ENCODE measurements around the gene LYRM4.

LYRM4 gene

GRCh38 chr6:5081955-5082354 lies 178.8 kb downstream of the LYRM4 start:
- in situ Hi-C loops (cut with HindIII; ENCODE audit: low pct_ligation_motif_present, low sequenced_read_pairs) = no loop called here
- Histone ChIP-seq H3K4me3 (ENCODE audit: low read depth, low read length) (no peak overlapping the region), H3K27me3 (replicated peaks) (peaks cover 4% of the 10 kb centered on the region), H3K36me3 (replicated peaks) (no peaks in the 10 kb centered on the region), H3K27ac (peak overlapping the region; percentile 26)
- no peak for TF ChIP-seq CTCF (IDR thresholded peaks at IDR 0.05; ENCODE audit: low read depth, low read length, missing control alignments)
- no peak for DNase-seq

GRCh38 chr6:5081182-5081581 lies 179.6 kb downstream of the LYRM4 start:
- Histone ChIP-seq H3K4me3 (ENCODE audit: low read depth, low read length) (no peak overlapping the region), H3K27ac (no peak overlapping the region), H3K36me3 (replicated peaks) (no peaks in the 10 kb centered on the region), H3K27me3 (replicated peaks) (peaks cover under 1% of the 10 kb centered on the region)
- in situ Hi-C loops (cut with HindIII; ENCODE audit: low pct_ligation_motif_present, low sequenced_read_pairs) = no loop called here
- no peak for TF ChIP-seq CTCF (IDR thresholded peaks at IDR 0.05; ENCODE audit: low read depth, low read length, missing control alignments)
- DNase-seq = no peak

GRCh38 chr6:5080574-5080973 lies 180.2 kb downstream of the LYRM4 start:
- in situ Hi-C loops (cut with HindIII; ENCODE audit: low pct_ligation_motif_present, low sequenced_read_pairs) = no loop called here
- no peak overlapping the region for H3K27ac ChIP-seq
- no peak overlapping the region for H3K4me3 ChIP-seq (ENCODE audit: low read depth, low read length)
- H3K27me3 ChIP-seq (replicated peaks) = no peaks in the 10 kb centered on the region
- TF ChIP-seq CTCF (IDR thresholded peaks at IDR 0.05; ENCODE audit: low read depth, low read length, missing control alignments) = no peak
- H3K36me3 ChIP-seq (replicated peaks) = no peaks in the 10 kb centered on the region
- DNase-seq = no peak

- no peaks in the 10 kb centered on the region for H3K27me3 ChIP-seq (replicated peaks)
- H3K27ac ChIP-seq = no peak overlapping the region
- TF ChIP-seq CTCF (IDR thresholded peaks at IDR 0.05; ENCODE audit: low read depth, low read length, missing control alignments) = no peak
- in situ Hi-C loops (cut with HindIII; ENCODE audit: low pct_ligation_motif_present, low sequenced_read_pairs) = no loop called here
- DNase-seq = no peak
- H3K4me3 ChIP-seq (ENCODE audit: low read depth, low read length) = no peak overlapping the region
- H3K36me3 ChIP-seq (replicated peaks) = no peaks in the 10 kb centered on the region
These were observed 181.1 kb downstream of the LYRM4 start for GRCh38 chr6:5079692-5080091.

GRCh38 chr6:5078121-5078669 lies 182.6 kb downstream of the LYRM4 start:
- no peak overlapping the region for H3K27ac ChIP-seq
- TF ChIP-seq CTCF (IDR thresholded peaks at IDR 0.05; ENCODE audit: low read depth, low read length, missing control alignments) = peak; percentile 26
- no peak overlapping the region for H3K4me3 ChIP-seq (ENCODE audit: low read depth, low read length)
- no peaks in the 10 kb centered on the region for H3K27me3 ChIP-seq (replicated peaks)
- H3K36me3 ChIP-seq (replicated peaks) = no peaks in the 10 kb centered on the region
- no peak for DNase-seq
- in situ Hi-C loops (cut with HindIII; ENCODE audit: low pct_ligation_motif_present, low sequenced_read_pairs) = no loop called here

- DNase-seq = no peak
- Histone ChIP-seq H3K36me3 (replicated peaks) (no peaks in the 10 kb centered on the region), H3K27me3 (replicated peaks) (no peaks in the 10 kb centered on the region), H3K4me3 (ENCODE audit: low read depth, low read length) (no peak overlapping the region), H3K27ac (no peak overlapping the region)
- in situ Hi-C loops (cut with HindIII; ENCODE audit: low pct_ligation_motif_present, low sequenced_read_pairs) = no loop called here
- no peak for TF ChIP-seq CTCF (IDR thresholded peaks at IDR 0.05; ENCODE audit: low read depth, low read length, missing control alignments)
These were observed 183.8 kb downstream of the LYRM4 start for GRCh38 chr6:5076931-5077330.
